Duodenal mucosa (tissue), 2 donors: ENCODE measurements around the gene TIMM23.
A peak's percentile ranks its signal among the peaks of the same experiment; 100 is the strongest.
"Not testable (repeated sequence)": the region's sequence is repeated elsewhere in the genome, so short reads cannot be mapped to it uniquely, and the experiment has no call there.

Source experiments
- H3K27ac ChIP-seq: one replicate; pipeline ENCODE4 v1.7.0; 2013; ENCODE audit warnings: low read depth, low read length
- H3K27me3 ChIP-seq, 2 donors: one replicate each; pipeline ENCODE4 v1.7.0; 2013; ENCODE audit warnings: low read length in 2 of 2, control low read depth in 1 of 2; ENCODE audit not compliant: insufficient read depth in 2 of 2, control insufficient read depth in 1 of 2
- H3K36me3 ChIP-seq, 2 donors: one replicate each; pipeline ENCODE4 v1.7.0; 2013; ENCODE audit warnings: low read length in 2 of 2, control low read depth in 1 of 2; ENCODE audit not compliant: insufficient read depth in 2 of 2, control insufficient read depth in 1 of 2
- H3K4me1 ChIP-seq, 2 donors: one replicate each; pipeline ENCODE4 v1.7.0; 2013; ENCODE audit warnings: low read length in 2 of 2, control low read depth in 1 of 2; ENCODE audit not compliant: insufficient read depth in 2 of 2, control insufficient read depth in 1 of 2
- H3K4me3 ChIP-seq, 2 donors: one replicate each; pipeline ENCODE4 v1.7.0; 2013; ENCODE audit warnings: low read length in 2 of 2, low read depth in 1 of 2
- H3K9ac ChIP-seq, 2 donors: one replicate each; pipeline ENCODE4 v1.7.0; 2013; ENCODE audit warnings: low read length in 2 of 2, low read depth in 1 of 2
- H3K9me3 ChIP-seq, 2 donors: one replicate each; pipeline ENCODE4 v1.7.0; 2013; ENCODE audit warnings: low read length in 2 of 2, control low read depth in 1 of 2; ENCODE audit not compliant: control insufficient read depth in 1 of 2

Gene TIMM23

DNA sequence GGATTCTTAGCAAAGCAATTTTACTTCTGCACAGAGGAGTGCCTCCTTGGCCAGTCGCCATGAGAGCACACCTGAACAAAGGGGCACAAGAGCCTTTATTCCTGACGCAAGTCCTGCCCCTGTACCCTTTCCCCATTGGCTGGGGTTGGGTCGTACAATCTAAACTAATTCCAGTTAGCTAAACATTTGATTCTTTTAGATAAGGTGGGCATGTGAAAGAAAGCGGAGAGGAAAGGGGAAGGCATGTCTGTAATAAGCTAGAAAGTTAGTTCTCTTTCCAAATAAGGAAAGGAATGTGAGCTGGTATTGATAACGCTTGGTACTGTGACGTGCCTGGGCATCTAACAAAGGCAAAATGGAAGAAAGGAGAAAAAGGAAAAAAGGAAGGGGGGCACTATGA is 15.7 kb upstream of the TIMM23 start:
- H3K4me3 ChIP-seq, H3K4me1 ChIP-seq, H3K27ac ChIP-seq, H3K36me3 ChIP-seq, H3K27me3 ChIP-seq, H3K9me3 ChIP-seq, H3K9ac ChIP-seq: not testable (repeated sequence)

DNA sequence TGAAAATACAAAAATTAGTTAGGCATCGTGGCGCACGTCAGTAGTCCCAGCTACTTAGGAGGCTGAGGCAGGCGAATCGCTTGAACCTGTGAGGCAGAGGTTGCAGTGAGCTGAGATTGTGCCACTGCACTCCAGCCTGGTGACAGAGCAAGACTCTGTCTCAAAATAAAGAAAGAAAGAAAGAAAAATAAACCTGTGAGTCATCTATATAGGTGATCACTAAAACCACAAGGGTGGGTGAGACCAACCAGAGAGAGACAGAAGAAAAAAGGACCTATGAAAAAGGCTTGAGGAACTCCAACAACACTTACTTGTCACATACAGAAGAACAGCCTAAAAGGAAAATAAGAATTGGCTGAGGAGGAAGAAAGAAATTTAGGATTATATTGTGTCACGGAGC is 14.4 kb upstream of the TIMM23 start:
- not testable (repeated sequence) for H3K9ac ChIP-seq, H3K27ac ChIP-seq, H3K9me3 ChIP-seq, H3K4me1 ChIP-seq, H3K27me3 ChIP-seq, H3K36me3 ChIP-seq, H3K4me3 ChIP-seq

DNA sequence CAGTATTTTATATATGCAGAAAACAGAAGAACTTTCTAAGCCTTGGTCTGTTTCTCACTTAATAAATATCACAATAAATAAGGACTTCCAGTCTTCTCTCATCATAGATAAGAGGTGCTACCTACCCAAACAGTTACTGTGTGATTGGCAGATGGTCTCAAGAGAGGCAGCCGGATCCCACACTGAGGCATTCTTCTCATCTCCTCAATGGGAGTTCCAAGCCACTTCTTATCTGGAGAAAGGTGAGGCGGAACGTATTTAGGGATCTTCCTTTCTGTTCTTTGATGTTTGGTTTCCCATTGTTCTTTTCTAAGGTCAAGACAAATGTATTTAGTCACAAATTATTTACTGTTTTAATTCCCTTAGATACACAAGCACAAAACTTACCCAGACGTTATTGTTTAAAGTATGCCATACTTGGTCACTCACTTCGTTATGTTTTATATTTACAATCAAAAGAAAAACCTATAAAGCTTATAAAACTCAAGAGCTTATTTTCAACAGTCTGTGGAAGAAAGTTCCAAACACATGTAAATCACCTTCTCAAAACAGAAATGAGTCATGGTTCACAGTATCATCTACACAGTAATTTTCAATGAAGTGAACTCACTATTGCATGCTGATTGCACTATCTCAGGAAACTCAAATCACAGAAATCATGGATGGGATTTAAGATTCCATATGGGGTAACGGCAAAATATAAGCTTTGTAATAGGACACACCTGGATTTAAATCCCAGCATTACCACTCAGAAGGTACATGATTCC is 9.4 kb upstream of the TIMM23 start:
- H3K9ac ChIP-seq, H3K36me3 ChIP-seq, H3K9me3 ChIP-seq, H3K4me1 ChIP-seq, H3K4me3 ChIP-seq, H3K27me3 ChIP-seq, H3K27ac ChIP-seq: not testable (repeated sequence)

DNA sequence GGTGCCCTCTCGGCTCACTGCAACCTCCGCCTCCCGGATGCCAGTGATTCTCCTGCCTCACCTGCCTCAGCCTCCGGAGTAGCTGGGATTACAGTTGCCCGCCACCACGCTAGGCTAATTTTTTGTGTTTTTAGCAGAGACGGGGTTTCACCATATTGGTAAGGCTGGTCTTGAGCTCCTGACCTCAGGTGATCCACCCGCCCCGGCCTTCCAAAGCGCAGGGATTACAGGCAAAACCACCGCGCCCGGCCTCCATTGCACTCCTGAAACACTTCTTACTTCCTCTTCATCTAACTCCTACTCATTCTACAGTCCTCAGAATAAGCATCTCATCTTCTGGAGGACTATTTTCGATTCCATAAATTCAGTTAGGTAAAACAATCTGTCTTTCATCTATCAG is 1.3 kb upstream of the TIMM23 start:
- Histone ChIP-seq H3K4me3 (peak overlapping the region; percentile 75 to 79), H3K9ac (peak overlapping the region in 1 of 2 donors; percentile 51), H3K4me1 (peaks cover 0 to 12% of the 10 kb centered on the region in 2 donors)
- not testable (repeated sequence) for H3K27ac ChIP-seq, H3K9me3 ChIP-seq, H3K27me3 ChIP-seq, H3K36me3 ChIP-seq

GRCh38 chr10:45971742-45972105 is 565 bp upstream of the TIMM23 start:
- not testable (repeated sequence) for H3K27ac ChIP-seq, H3K9me3 ChIP-seq, H3K27me3 ChIP-seq, H3K36me3 ChIP-seq
- Histone ChIP-seq H3K4me1 (peaks cover 0 to 12% of the 10 kb centered on the region in 2 donors), H3K9ac (peak overlapping the region; percentile 51 to 66), H3K4me3 (peak overlapping the region; percentile 75 to 79)

DNA sequence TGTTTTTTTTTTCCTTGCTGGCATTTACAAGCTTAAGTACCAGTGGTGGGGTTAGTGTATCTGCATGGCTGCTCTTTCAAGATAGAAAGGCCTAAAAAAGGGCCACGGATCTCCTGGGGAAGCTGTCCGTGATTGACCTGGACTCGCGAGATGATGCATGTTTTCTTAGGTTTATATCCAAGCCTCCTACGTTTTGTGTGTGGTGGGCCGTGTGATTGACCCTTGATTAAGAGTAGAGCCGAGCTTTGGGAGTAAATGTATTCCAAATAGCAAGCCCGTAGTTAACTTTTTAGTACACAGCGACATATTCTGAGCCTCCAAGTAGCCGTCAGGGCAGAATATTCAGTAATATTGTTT is 502 bp downstream of the TIMM23 start:
- not testable (repeated sequence) for H3K27me3 ChIP-seq, H3K36me3 ChIP-seq, H3K9me3 ChIP-seq, H3K27ac ChIP-seq
- H3K4me1 ChIP-seq, result peaks cover 0 to 12% of the 10 kb centered on the region in 2 donors
- peak overlapping the region; percentile 66 to 75 for H3K9ac ChIP-seq
- peak overlapping the region; percentile 75 to 79 for H3K4me3 ChIP-seq

- H3K27me3 ChIP-seq, H3K9ac ChIP-seq, H3K36me3 ChIP-seq, H3K4me3 ChIP-seq, H3K9me3 ChIP-seq, H3K27ac ChIP-seq: not testable (repeated sequence)
- peaks cover 0 to 12% of the 10 kb centered on the region in 2 donors for H3K4me1 ChIP-seq
These were observed 1.8 kb downstream of the TIMM23 start for GRCh38 chr10:45974041-45974440.

DNA sequence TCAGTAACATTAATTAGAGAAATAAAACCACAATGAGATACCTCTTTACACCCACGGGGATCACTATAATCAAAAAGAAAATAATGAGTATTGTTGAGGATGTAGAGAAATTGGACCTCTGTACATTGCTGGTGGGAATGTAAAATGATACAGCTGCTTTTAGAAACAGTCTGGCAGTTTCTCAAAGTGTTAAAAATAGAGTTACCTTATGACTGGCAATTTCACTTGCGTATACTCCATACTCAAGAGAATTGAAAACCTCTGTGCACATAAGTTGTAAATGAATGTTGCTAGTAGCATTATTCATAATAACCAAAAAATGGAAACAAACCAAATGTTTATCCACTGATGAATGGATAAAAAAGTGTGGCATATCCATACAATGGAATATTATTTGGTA is 6.3 kb downstream of the TIMM23 start:
- H3K27ac ChIP-seq, result not testable (repeated sequence)

GRCh38 chr10:45981367-45981766 is 9.1 kb downstream of the TIMM23 start:
- H3K27me3 ChIP-seq, H3K9ac ChIP-seq, H3K4me1 ChIP-seq, H3K27ac ChIP-seq, H3K9me3 ChIP-seq, H3K36me3 ChIP-seq, H3K4me3 ChIP-seq: not testable (repeated sequence)

More for the DNA sequence above, 6.3 kb downstream of the TIMM23 start:
- H3K9ac ChIP-seq, H3K27me3 ChIP-seq, H3K9me3 ChIP-seq, H3K4me1 ChIP-seq, H3K36me3 ChIP-seq, H3K4me3 ChIP-seq: not testable (repeated sequence)

GRCh38 chr10:45983538-45984186 is 11.4 kb downstream of the TIMM23 start:
- H3K4me3 ChIP-seq, H3K9ac ChIP-seq, H3K27me3 ChIP-seq, H3K4me1 ChIP-seq, H3K9me3 ChIP-seq, H3K27ac ChIP-seq, H3K36me3 ChIP-seq: not testable (repeated sequence)
